HEK293T (cell line): ENCODE data around the gene PASD1.

Source experiments
- ELF4 ChIP-seq: fragments of 450-650 bp; IDR thresholded peaks from 2 replicates; pipeline ENCODE4 v1.6.1; 2017; ENCODE audit warnings: antibody characterized with exemption
- FOXK2 ChIP-seq: fragments of 450-650 bp; IDR thresholded peaks from 2 replicates; pipeline ENCODE4 v1.6.1; 2016; ENCODE audit warnings: mild to moderate bottlenecking
- FOXM1 ChIP-seq: fragments of 450-650 bp; IDR thresholded peaks from 2 replicates; pipeline ENCODE4 v1.6.1; 2017; ENCODE audit warnings: mild to moderate bottlenecking, borderline replicate concordance
- L3MBTL2 ChIP-seq: fragments of 450-650 bp; conservative IDR thresholded peaks from 2 replicates; pipeline ENCODE4 v1.6.1; 2016; ENCODE audit warnings: mild to moderate bottlenecking
- TARDBP ChIP-seq: fragments of 450-650 bp; IDR thresholded peaks from 2 replicates; pipeline ENCODE4 v1.6.1; 2016

DNA sequence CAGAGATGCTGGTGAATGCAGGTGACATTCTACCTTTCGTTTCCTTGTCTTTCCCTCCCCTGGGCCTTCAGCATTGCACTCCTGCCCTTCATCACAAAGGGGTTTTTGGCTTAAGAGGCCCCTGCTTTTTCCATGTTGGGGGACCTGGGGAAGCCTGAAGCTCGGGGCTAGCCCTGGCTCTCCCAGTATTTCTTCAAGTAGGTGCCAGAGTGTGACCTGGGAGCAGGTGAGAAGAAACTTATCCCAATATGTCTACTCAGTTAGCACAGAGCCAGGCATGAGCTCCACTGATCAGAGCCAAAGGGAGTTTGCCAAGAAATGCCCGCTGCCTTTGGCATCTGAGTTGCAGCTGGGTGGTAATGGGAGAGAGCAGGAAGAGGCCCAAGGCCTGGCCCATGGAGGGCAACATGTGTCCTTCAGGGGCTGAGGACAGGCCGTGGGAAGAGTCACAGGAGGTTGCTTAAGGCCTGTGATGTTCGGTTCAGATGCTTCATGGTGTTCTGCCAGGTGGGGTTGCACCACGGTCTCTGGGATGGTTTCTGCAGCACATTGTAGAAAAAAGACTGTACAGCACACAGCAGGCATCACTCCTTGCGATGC, 139.4 kb downstream of the PASD1 start:
- TF ChIP-seq L3MBTL2 (no peak), TARDBP (no peak), ELF4 (no peak), FOXK2 (no peak), FOXM1 (no peak)
